Stimulated activated CD8-positive, alpha-beta memory T cell treated with anti-CD3 and anti-CD28 coated beads, Interleukin-15, amount 100 ng/mL, for 24 hours (primary cell): ENCODE data around the gene GPR65.
"Not testable (repeated sequence)": the region's sequence is repeated elsewhere in the genome, so short reads cannot be mapped to it uniquely, and the experiment has no call there.

Experiments
- DNase-seq: peaks from one replicate; pipeline ENCODE4 v3.0.0-alpha.2; 2020; ENCODE audit warnings: low read depth

Gene GPR65

DNA sequence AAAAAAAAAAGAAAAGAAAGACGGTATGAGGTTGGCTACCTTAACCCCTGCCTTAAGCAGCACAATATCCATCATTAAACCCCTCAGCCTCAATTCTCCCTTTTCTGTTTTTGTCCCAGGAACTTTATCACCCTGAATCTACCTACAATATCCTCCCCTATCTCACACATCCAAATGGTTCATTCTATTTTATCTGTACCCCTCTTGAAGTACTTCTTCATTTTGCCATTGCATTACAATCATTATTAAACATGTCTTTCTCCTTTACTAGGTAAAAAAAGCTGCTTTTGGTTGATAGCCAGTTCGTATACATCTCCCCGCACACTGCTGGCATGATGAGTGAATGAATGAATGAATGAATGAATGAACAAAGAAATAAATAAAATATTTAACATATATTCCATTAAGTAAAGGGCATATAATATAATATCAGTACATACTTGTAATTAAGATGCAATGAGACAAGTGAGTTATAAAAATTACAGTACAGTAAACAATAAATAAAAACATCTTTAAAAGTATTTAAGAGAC is 364 bp upstream of the GPR65 start:
- no peak for DNase-seq

DNA sequence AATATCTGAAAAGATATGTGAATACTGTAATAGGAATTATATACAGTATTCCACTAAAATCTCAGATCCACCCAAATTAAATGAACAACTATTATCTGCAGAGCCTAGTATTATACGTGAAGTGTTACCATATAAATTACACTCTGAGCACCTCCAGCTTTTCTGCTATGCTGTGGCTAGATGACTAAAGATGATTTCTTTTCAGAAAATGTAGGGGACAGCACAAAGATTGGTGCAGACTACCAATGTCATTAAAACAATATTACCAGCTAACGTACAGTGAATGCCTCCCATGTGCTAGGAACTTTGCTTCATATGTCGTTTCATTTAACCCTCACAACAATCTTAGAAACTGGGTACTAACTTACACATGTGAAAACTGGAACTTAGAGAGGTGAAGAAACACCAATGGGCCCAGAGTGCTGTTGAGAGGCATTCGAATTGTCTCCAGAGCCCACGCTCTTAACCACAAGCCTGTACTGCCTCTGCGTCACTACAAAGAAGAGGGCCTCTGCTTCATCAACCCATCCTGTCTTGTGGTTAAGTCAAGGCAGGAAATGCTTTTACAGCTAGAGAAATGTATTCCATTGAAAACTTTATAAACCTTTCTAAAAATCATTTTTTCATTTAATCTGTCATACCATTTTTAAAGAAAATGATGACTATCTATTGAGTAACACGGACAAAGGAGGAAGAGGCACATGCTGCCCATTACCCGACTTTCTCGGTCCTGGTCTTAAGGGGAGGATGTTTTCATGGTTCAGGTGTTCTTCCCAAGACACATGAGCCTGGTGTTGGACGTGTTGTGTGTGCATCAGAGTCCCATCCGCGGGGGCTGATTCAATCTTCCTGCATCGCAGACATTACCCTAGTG is 1.3 kb downstream of the GPR65 start:
- DNase-seq = no peak

DNA sequence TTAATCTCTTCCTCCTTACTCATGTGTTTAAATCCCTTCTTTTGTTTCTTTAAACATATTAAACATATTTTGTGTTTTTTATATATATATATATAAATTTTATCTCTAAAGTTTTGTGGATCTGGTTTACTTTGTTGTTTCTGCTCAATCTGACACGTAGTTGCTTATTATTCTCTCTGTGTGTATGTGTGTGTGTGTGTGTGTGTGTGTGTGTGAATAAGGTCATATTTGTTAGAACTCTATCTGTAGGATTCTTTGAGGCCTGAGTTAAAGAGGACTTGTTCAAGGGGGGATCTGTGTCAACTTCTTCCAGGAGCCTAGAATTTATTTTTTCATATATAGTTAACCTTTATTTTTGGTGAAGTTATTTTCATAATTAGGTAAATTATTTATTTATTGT is 2.7 kb downstream of the GPR65 start:
- DNase-seq = no peak

DNA sequence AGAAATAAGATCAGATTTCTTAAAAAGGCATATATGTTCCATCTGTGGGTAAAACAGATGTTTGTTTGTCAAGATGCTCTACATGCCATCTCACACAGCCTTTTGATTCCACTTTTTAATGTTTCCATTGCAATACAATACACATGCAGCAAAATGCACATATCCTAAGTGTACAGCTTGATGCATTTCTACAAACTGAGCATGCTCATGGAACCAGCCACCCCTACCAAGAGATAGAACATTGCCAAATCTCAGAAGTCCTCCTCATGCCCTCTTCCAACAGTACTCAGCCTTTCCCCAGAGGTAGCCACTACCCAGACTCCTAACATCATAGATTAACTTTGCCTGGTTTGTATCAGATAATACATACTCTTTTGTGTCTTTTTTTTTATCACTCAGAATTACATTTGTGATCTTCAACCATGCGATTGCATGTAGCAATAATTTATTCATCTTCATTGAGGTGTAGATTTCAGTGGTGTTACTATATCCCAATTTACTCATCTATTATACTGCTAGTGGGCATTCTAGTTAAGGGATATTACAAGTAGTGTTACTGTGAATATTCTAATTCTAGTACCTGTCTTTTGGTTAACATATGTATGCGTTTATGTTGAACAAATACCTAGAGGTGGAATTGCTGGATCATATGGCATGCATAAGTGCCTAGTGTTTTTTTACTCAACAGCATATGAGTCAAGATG is 3.3 kb downstream of the GPR65 start:
- no peak for DNase-seq

DNA sequence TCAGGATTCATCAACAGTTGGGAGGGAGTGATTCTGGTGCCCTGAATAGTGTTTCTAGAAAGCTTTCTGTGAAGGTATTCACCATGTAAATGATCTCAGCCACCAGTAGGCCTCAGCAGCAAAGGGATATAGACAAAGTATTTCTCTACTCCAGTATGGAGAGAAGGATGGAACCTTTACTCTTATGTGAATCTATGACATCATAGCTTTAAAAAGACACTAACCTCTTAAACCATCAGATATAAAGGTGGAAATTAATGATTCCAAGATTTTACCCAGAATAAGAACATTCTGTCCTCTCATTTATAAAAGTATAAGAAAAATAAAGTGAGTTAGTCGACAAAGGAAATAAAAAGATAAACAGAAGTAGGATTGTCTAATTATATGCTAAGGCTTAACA is 4.6 kb downstream of the GPR65 start:
- no peak for DNase-seq

DNA sequence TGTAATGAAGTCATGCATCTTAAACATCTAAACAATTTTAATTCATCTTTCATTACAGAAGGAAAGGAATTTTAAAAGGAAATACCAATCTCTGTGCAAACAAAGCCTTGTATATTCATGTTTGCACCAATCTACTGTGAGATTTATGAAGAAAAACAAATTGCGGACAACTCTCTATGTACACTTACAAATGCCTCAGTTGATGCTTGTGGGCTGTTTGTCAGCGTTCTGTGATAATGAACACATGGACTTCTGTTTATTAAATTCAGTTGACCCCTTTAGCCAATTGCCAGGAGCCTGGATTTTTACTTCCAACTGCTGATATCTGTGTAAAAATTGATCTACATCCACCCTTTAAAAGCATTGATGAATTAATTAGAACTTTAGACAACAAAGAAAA is 5.4 kb downstream of the GPR65 start:
- no peak for DNase-seq

DNA sequence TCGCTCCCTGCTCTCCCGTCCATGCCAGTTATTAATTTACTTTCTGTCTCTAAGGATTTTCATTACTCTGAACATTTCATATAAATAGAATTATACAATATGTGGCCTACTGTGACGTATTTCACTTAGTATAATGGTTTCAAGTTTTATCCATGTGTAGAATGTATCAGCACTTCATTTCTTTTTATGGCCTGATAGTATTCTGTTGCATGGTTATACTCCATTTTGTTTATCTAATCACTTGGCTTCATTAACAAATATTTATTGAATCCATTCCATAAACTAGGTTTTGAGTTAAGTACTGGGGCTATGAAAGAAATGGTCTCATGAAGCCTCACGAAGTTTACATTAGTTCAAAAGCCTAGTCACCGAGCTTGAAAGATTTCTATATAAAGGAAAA is 7.6 kb downstream of the GPR65 start:
- no peak for DNase-seq

DNA sequence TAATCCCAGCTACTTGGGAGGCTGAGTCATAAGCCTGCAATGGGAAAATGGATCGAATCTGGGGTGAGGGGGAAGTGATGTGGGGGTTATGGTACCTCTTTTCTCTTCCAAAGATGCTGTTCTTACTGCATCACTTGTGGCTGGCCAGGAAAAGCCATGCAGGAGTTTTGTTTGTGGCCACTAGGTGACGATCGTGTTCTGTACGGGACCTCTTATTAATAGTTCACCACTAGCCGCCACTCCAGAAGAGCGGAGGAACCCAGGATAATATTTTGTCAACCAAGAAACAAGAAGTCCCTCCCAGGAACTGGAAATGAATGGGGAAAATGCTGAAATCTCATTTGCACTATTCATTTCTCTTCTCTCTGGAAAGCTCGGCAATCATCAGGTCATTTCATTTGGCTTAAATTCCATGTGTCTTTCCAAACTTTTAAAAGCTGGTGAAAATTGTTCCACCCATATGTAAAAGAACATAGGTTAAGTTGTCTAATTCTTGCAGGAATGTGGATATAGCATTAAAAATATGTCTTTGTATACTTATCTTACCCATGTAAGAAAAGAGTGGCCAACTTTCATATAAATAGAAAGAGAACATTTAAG is 8.9 kb downstream of the GPR65 start:
- DNase-seq = no peak

DNA sequence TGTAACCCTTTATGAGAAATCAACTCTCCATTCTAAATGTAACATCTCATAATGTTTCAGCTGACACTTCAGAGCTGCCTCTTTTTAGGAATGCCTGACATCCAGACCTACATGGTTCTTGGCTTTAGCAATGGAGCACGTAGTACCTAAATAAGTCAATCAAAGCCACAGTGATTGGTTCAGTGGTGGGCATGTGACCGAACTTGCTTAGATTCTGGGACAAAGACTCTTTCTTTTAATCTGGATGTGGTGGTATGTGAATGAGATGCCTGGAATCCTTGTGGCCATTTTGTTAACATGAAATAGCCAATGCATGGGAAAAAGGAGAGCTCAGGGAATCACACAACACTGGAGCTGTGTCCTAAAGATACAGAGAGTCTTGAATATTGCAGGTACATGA is 11.8 kb downstream of the GPR65 start:
- no peak for DNase-seq

DNA sequence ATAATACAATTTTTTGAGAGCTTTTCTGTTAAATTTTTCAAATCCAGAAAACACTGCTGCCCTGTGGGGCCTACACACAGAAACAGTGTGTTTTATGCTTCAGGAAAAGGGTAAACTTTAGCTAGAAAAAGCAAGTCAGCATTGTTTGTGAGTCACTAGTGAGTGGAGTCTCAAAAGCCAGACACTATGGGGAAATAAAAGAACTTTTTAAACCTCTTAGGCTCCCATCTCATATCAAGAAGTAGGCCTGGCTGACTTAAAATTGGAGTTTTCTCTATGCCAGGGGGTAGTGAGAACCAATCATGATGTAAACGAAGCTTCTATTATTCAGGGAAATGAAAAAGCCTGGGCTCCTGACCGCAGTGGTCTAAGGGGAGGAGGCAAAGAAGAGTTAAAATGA is 12.6 kb downstream of the GPR65 start:
- no peak for DNase-seq

DNA sequence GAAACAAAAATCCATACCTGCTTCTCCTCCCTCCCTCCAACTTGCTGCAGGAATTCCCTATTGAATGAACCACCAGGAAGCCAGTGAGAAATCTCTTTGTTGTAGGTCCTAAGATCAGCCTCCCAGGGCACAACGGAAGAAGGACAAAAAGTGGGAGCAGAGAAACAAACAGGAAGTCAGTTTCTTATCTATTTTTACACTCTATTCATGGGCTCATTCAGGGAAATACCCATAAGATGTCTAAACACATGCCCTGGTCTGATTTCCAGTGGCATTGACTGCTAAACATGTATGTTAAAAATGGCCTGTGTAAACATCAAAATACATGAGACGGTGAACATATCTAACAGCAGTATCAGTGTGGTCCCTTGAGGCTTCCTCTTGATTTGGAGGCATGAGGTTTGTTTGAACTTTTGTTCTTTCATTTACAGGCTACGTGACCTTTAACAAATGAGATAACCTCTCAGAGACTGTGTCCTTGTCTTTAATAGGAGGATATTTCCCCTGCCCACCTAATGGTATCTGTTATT is 18.8 kb downstream of the GPR65 start:
- no peak for DNase-seq

DNA sequence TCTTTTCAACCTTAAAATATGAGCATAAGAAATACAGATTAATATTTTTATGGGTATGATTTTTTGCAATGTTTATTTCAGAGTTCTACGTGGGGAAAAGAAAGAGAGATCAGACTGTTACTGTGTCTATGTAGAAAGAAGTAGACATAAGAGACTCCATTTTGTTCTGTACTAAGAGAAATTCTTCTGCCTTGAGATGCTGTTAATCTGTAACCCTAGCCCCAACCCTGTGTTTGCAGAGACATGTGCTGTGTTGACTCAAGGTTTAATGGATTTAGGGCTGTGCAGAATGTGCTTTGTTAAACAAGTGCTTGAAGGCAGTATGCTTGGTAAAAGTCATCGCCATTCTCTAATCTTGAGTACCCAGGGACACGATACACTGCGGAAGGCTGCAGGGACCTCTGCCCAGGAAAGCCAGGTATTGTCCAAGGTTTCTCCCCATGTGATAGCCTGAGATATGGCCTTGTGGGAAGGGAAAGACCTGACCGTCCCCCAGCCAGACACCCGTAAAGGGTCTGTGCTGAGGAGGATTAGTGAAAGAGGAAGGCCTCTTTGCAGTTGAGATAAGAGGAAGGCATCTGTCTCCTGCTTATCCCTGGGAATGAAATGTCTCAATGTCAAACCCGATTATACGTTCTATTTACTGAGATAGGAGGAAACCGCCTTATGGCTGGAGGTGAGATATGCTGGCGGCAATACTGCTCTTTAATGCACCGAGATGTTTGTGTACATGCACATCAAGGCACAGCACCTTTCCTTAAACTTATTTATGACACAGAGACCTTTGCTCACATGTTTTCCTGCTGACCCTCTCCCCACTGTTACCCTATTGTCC is 19.5 kb downstream of the GPR65 start:
- not testable (repeated sequence) for DNase-seq

DNA sequence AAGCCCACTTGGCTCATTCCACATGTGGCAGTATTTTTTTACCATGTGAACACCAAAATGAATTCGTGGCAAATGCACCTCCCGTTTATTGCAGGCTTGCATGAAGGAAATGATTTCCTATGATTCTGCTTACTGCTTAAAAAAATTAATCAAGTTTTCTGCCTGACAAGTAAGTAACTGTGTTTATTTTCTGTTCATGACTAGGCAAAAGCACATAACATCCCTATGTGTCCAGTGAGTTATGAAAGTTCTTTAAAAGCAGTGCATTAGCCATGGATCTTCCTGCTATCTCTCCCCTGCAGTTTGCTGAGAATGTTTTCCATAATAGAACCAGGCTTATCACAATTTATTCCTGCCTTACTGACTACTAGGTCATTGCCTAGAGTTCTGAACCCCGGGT is 20.4 kb downstream of the GPR65 start:
- DNase-seq = no peak

DNA sequence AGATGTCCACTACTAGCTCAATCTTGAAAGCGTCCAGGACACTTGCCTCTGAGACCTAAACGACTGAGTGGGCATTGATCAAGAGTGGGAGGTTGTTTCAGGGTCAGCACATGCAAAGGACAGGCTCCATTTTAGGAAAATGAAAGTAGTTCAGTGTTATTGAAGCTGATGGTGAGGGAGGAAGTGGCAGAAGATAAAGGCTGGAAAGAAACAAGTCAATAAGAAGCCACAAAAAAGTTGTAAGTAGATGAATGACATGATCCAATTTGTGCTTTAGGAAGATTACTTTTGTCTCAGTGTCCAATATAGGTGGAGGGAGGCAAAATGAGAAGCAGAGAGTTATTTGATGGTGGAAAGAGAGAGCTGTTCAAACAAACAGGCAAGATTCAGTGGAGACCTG is 22.0 kb downstream of the GPR65 start:
- DNase-seq = no peak

DNA sequence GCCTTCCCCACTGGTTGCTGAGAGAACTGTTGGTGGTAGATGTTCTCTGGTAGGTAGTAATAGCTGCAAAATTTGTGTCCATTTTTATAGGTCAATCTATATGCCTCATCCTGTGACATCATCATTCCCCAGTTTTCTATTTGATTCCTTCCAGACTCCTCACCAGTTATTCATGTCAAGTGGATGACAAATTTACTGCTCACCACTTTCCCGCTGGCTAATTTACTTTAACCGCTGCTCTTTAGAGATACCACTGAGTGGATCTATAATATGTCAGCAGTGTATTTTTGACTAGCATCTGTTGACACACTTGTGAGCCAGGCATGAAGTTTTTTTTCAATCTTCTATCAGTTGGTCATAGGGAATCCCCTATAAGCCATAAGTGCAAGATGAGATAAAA is 24.6 kb downstream of the GPR65 start:
- DNase-seq = no peak

DNA sequence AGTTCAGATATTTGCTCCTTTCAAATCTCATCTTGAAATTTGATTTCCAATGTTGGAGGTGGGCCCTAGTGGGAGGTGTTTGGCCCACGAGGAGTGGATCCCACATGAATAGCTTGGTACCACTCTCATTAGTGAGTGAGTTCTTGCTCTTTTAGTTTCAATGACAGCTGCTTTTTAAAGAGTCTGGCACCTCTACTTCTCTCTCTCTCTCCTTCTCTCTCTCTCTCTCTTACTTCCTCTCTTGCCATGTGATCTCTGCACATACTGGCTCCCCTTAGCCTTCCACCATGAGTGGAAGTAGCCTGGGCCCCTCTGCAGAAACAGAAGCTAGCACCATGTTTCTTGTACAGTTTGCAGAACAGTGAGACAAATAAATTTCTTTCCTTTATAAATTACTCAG is 25.1 kb downstream of the GPR65 start:
- DNase-seq = no peak

DNA sequence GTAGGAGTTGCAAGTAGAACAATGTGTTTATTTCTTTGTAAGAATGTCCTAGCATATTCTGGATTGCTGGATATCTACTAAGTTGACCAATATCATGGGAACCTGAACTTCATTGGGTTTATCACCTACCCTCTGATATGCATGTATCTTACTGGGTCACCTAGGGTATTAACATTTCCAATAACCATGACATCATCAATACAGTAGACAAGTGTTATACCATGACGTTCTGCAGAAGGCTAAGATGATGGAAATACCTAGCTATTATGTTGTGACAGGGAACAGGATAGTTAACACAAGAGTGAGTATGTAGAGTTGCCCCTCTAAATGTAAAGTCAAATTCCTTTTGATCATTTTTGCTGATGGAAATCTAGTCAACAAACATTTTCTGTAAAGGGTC is 26.0 kb downstream of the GPR65 start:
- no peak for DNase-seq

DNA sequence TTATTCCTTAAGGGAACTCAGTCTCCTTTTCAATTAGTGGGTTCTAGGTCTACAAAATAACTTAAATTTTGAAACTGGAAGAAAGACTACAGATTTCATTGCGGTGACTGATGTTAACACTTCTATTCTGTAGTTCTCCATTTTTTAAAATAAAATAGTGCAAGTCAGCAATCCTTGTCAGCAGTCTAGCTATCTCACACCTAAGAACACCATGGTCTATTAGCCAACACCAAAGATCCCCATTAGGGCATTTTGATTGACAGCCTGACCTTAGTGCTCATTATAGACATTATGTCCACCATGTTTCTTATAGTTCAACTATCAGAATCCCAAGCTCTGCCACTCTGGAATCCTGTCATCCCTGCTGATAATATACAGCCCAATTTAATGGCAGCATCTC is 27.4 kb downstream of the GPR65 start:
- no peak for DNase-seq

DNA sequence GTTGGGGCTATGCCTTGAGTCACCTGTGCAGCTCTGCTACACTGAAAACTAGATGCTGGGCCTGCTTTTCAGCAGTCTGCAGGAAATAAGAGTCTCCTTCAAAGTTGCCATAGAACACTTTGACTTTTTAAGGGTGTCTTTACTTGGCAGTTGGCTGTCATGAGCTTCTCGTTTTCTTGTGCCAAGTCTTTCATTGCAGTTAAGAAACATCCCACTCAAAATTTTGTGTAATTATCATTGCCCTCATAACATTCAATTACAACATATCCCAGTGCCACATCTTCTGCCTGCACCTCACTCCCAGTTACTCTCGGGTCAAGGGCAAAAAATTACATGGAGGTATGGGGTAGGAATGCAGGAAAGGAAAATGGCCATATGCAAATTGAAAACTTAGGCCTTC is 29.1 kb downstream of the GPR65 start:
- no peak for DNase-seq

DNA sequence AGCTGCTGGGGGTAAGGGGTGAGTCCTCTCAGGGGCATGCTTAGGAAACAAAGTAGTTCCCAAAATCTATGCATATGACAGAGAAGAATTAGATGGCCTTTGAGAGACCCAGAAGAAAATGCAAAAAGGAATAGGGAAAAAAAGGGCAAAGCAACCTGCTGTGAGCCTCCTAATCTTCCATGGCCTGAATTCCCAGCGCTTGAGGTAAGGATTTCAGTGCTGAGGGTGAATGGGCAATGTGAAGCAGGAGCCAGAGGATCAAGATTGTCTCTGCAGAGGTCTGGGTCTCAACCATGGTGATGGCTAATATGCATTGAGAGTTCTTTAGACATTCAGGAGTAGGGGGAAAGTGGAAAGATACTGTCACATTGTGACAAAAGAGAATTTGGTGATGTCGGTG is 31.5 kb downstream of the GPR65 start:
- DNase-seq = no peak

DNA sequence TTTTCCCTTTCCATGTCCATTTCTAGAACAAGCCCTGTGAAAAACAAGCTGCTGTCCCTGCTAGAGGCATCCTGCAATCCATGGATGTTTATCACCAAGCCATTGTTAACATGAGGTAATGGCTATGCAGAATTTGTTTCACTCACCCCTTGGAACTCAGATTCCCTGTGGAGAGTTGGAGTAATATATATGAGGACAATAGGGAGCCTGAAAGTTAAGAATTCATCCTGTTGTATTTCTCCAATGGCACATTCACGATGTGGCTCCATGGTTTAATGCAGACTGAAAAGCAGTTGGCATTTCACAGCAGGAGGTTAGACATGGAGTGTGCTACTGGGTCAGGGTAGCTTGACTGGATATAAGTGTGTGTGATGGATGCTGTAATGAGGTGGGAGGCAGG is 32.4 kb downstream of the GPR65 start:
- no peak for DNase-seq

DNA sequence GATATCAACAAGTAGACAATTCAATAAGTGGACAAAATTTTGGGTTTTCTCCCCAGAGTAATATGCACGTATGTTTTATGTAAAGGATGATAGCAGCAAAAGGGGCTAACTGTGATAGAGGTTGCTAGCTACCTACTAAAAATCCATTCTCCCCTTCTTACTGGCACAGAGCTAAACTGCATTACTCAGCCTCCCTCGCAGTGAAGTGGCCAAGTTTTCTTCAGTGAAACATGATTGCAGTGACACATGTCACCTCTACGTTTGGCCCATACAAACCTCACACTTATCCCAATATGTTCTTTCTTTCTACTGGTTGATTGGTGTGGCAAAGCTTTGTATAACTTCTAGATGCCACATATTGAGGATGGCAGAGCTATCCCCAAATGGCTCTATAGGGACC is 34.3 kb downstream of the GPR65 start:
- no peak for DNase-seq
